HG03097 (cell line): ENCODE results near the gene TMCO1.
"Not testable (repeated sequence)": the region's sequence is repeated elsewhere in the genome, so short reads cannot be mapped to it uniquely, and the experiment has no call there.

Source experiments
- ATAC-seq: cut with Tn5 transposase; IDR thresholded peaks from one replicate; pipeline ENCODE4 v1.9.1; 2021; ENCODE audit not compliant: unreplicated experiment, low FRiP score

The TMCO1 gene

DNA sequence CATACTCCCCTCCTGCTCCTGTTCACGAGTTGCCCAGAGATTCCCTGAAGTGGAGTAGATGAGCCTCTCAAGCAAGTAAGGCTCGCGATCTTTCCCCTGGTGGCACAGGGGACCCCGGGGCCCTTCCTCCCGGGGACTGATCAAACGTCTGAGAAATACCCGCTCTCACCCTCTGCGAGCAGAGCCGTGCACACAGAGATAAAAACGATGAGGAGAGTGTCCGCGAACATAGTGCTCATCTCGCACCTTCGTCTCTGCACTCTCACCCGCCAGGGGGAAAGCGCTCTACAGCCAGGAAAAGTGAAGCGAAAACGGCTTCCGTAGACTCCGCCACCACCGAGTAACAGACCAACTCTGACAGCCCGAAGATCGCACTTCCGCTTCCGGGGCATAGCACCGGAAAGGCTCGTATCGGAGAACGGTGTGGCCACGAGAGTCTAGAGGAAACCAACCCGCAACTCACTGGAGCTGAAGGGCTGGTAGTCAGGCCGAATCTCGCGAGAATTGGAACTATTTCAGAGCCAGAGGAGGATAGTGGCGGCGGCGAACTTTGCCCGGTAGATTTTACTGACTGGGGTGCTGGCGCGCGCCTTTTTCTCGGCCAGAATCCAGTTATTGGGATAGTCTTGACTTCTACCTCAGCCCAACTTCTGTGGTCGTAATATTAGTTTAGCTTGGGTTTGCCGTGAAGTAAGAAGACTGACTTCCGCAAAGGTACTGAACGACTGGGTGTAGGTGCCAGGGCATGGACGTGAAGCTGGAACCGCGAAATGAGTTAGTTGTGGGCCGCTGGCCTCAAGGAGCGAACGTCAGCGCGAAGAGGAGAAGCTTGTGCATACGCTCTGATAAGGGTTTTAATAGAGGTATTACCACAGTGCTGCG is at the start of gene TMCO1:
TMCO1 (minus strand) TSS at position 356 of the 882 bp plus-strand sequence; CDS start at position 239, 117 bp downstream.
- ATAC-seq, result peak; percentile 97

DNA sequence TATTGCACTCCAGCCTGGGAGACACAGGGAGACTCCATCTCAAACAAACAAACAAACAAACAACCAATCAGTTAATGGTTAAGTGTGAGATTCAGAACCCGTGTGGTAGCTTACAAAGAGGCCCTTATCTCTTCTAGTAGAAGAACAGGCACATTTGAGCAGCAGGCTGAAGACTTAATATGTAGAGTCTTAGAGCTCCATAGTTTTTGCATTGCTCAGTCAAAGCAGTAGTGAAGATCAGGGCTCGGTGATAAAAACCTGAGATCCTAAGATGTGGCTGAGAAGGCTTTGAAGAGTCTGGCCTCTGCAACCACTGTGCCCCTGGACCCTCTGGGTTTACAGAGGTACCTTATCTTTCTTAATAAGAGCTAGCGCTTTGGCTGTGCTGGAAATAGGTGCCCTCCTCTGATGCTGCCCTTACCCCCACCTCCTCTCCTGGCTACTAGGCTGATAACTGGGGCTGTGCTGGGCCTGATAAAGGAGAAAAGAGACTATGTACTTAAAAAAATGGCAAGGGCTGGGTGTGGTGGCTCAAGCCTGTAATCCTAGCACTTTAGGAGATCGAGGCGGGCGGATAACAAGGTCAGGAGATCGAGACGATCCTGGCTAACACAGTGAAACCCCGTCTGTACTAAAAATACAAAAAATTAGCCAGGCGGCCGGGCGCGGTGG is 48.3 kb upstream of the TMCO1 start:
- no peak for ATAC-seq

DNA sequence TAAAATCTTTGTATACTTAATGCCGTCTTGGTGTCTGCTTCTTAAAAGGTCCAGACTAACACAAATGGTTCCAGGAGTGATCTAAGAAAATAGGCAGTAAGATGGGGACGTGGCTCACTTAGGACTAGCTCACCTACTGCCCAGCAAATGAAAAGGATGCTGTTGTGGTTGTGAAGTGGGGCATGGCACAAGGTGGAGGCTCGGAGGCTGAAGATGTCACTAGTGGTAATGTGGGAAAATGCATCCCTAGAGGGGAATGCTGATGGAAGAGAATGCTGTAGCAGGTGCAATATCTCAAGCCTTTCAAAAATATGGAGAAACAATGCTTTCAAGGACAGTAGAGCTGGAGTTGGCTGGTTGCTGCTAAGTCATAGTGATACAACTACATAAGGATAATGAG is 47.5 kb upstream of the TMCO1 start:
- no peak for ATAC-seq

DNA sequence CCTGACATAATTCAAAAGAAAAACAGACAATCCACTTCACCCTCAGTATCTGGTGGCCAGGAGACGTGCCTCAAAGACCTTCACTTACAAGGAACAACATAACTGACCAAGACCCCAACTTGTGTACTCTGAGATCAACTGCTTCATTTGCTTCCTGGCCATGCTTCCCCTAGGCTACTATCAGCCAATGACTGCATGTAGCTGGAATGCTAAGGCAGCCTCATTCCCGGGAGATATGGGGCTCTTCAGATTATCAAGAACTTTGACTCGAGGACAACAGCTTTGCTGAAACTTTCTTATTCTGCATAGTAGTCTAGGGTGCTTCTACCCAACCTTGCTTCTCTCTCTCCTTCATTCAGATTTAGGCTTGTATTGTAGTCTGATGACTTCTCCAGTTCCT is 47.1 kb upstream of the TMCO1 start:
- ATAC-seq, result no peak

GRCh38 chr1:165807613-165808012 is 38.9 kb upstream of the TMCO1 start:
- ATAC-seq, result no peak

DNA sequence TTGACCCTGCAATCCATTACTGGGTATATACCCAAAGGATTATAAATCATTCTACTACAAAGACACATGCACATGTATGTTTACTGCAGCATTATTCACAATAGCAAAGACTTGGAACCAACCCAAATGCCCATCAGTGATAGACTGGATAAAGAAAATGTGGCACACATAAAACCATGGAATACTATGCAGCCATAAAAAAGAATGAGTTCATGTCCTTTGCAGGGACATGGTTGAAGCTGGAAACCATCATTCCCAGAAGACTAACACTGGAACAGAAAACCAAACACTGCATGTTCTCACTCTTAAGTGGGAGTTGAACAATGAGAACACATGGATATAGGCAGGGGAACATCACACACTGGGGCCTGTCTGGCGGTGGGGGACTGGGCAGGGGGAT is 35.8 kb upstream of the TMCO1 start:
- ATAC-seq, result not testable (repeated sequence)

DNA sequence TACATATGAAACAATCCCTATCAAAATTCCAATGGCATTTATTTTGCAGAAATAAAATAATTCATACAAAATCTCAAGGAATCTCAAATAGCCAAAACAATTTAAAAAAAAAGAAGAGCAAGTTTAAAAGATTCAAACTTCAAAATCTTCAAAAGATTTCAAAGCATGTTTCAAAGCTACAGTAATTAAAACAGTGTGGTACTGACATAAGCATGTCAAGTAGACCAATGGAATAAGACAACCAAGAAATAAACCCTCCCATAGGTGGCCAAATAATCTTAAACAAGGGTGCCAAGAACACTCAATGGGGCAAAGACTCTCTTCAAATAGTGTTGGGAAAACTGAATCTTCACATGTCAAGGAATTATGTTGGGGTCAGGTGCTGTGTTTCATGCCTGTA is 30.7 kb upstream of the TMCO1 start:
- no peak for ATAC-seq

GRCh38 chr1:165795894-165796293 is 27.2 kb upstream of the TMCO1 start:
- ATAC-seq, result no peak

GRCh38 chr1:165793951-165794350 is 25.3 kb upstream of the TMCO1 start:
- no peak for ATAC-seq

DNA sequence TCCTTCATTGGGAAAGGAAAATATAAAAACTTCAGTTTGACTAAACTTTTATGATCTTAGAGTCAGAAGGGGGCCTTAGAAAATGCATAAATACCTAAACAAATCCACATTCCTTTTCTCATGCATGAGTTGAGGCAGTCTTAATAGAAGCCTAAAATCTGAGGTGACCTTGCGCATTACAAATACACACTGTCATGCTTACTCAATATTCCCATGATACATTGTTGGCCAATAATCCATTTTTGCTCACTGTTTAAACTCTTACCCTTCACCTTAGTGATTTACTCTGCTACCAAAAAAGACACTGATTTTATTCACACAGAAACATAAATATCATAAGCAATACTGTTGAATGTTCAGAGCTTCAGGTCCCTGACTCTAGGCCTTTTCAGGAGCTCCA is 19.1 kb upstream of the TMCO1 start:
- no peak for ATAC-seq

GRCh38 chr1:165783519-165783918 is 14.9 kb upstream of the TMCO1 start:
- not testable (repeated sequence) for ATAC-seq

- ATAC-seq, result not testable (repeated sequence)
These were observed 9.5 kb upstream of the TMCO1 start for GRCh38 chr1:165778197-165778596.

DNA sequence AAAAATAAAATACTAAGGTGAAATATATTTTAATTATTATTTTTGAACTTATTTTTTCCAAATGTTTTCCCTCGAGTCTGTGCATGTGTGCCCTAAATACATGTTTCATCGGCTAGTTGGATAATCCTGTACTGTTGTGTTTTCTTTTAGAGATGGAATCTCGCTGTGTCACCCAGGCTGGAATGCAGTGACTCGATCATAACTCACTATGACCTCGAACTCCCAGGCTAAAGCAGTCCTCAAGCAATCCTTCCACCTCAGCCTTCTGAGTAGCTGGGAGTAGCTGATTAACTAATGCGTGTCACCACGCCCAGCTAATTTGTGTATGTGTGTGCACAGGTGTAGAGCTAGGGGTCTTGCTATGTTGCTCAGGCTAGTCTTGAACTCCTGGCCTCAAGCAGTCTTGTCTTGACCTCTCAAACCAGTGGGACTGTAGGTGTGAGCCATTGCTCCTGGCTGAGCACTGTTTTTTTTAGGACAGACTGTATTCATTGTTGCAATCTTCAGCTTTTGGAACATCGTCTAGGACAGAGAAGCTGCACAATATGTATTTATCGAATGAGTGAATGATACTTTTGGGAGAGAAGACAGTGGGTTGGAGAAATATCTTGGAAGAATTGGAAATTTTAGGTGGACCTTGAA is 4.8 kb upstream of the TMCO1 start:
- no peak for ATAC-seq

- ATAC-seq, result no peak
These were observed 4.1 kb upstream of the TMCO1 start for GRCh38 chr1:165772739-165773138.

GRCh38 chr1:165764277-165764676 is 4.4 kb downstream of the TMCO1 start:
- no peak for ATAC-seq

GRCh38 chr1:165763442-165763841 is 5.2 kb downstream of the TMCO1 start:
- no peak for ATAC-seq

GRCh38 chr1:165762725-165763124 is 5.9 kb downstream of the TMCO1 start:
- ATAC-seq, result no peak

DNA sequence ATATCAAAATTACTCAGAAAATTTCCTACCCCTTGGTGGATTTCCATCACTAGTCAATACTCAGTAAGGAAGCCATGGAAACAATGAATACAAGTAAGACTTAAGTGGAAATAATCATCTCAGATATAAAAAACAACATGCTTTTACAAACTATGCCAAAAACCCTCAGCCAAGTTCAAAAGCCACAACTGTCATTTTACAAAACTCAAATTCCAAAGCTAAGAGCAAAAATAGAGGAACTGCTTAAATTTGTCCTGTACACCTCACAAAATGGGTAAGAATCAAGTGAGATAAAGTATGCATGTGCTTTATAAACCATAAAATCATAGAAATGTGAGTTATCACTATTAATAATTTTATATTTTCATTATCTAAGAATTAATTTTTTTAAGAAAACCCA is 9.6 kb downstream of the TMCO1 start:
- no peak for ATAC-seq

DNA sequence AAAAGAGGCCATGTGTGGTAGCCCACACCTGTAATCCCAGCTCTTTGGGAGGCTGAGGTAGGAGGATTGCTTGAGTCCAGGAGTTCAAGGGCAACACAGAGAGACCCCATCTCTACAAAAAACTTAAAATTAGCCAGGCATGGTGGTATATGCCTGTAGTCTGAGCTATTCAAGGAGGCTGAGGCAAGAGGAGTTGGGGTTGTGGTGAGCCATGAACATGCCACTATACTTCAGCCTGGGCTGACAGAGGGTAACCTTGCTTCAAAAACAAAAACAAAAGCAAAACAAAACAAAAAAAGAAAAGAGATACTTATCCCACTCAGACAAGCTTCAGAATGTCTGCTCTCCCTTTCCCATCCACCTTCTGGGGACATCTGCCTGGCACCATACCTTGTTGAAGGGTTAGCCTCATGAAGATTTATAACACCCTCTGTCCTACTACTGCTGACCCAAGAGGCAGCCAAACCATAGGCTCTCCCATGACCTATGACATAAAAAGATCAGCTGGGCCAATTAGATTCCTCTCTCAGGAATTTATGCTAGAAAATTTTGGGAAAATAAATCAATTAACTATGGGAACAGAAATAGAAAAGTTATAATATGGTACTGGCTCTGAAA is 13.2 kb downstream of the TMCO1 start:
- ATAC-seq, result no peak

DNA sequence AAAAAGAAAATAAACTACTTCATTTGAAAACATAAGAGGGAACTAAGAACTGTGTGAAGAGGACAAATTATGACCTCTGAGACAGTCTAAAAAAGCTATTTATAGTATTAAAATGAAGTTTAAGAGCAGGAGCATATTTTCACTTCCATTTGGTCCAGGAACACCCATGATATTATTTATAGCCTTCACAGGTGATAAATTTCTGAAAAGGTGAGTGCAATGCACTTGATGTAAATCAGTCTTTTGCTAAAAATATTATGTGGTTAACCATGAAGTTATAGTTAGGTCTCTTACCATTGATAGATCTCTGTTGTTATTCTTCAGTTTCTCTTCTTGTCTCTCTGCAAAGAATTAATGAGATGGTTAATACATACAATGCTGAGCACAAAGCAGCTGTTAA is 14.7 kb downstream of the TMCO1 start:
- ATAC-seq, result peak; percentile 60

DNA sequence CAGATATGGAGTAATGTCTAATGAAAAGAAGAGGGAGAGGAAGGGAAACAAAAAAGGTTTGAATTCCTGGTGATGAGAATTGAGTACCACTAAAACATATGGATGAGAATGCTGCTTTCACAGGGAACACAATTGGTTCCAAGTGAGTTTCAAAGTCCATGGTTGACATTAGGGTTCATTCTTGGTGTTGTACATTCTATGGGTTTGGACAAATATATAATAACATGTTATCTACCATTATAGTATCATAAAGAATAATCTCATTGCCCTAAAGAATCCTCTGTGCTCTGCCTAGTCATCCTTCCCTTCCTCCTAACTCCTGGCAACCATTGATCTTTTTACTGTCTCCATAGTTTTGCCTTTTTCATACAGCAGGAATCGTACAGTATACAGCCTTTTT is 20.1 kb downstream of the TMCO1 start:
- ATAC-seq, result no peak
